Measurements from ENCODE around the gene DNAJA3. TPM values are rescaled to one million over a fixed set of nuclear protein-coding genes. Genes with fewer than 3 reads are reported as not detected.

The DNAJA3 gene
- total and polyA plus RNA-seq, 5 donors: 40.4 to 54.0 (median 48.4) TPM

GRCh38 chr16:4505356-4506147 lies 79.9 kb downstream of the DNAJA3 start:
- no peak overlapping the region for H3K27ac ChIP-seq (ENCODE audit: low read length)
- no peak overlapping the region for H3K4me3 ChIP-seq (ENCODE audit: low read length)
- ATAC-seq: no peak
- intact Hi-C loops (cut with DNase I): loop anchor here in 2 of 4 donors (5.0 kb wide), 1 partner anchor 42 kb away; no protein-coding TSS in a partner anchor
- 79% methylated on average over 13 of the region's 13 CpGs for WGBS
- no peaks in the 10 kb centered on the region for H3K27me3 ChIP-seq (ENCODE audit: control insufficient read depth, insufficient read depth)
- peak in 1 of 3 donors; percentile 72 for DNase-seq
- peaks cover 12% of the 10 kb centered on the region for H3K4me1 ChIP-seq (ENCODE audit: control insufficient read depth, insufficient read depth, low read length)
- no peaks in the 10 kb centered on the region for H3K9me3 ChIP-seq (ENCODE audit: control insufficient read depth, low read length)

Other genes with a start within 250 kb of the DNAJA3 start
- 100 to 1,000 TPM; 338 to 395 (median 359) TPM for gene SRL, start 183.8 kb upstream of the DNAJA3 start, total RNA-seq
- 255 TPM for gene SRL, start 183.8 kb upstream of the DNAJA3 start, polyA plus RNA-seq
- gene TFAP4, start 152.8 kb upstream of the DNAJA3 start, total RNA-seq: 1 to 10 TPM; 2.3 to 4.2 (median 3.5) TPM
- gene TFAP4, start 152.8 kb upstream of the DNAJA3 start, polyA plus RNA-seq: 2.1 TPM
- gene GLIS2, start 109.8 kb upstream of the DNAJA3 start, total RNA-seq: 10 to 100 TPM; 20.0 to 34.6 (median 33.1) TPM
- gene GLIS2, start 109.8 kb upstream of the DNAJA3 start, polyA plus RNA-seq: 15.2 TPM
- gene PAM16, start 74.5 kb upstream of the DNAJA3 start, total RNA-seq: 10 to 100 TPM; 57.6 to 61.9 (median 59.7) TPM
- gene PAM16, start 74.5 kb upstream of the DNAJA3 start, polyA plus RNA-seq: 131 TPM
- gene VASN, start 54.0 kb upstream of the DNAJA3 start, total RNA-seq: 10 to 100 TPM; 11.4 to 21.3 (median 13.6) TPM
- 10.7 TPM for gene VASN, start 54.0 kb upstream of the DNAJA3 start, polyA plus RNA-seq
- gene CORO7, start 9.3 kb upstream of the DNAJA3 start, total RNA-seq: 10 to 100 TPM; 13.4 to 18.1 (median 16.9) TPM
- gene CORO7, start 9.3 kb upstream of the DNAJA3 start, polyA plus RNA-seq: 9.0 TPM
- 10 to 100 TPM; 23.1 to 31.7 (median 27.1) TPM for gene NMRAL1, start 48.8 kb downstream of the DNAJA3 start, total RNA-seq
- 26.6 TPM for gene NMRAL1, start 48.8 kb downstream of the DNAJA3 start, polyA plus RNA-seq
- 100 to 1,000 TPM in 1 of 4 donors, 10 to 100 TPM in 3; 89.6 to 104 (median 93.5) TPM for gene HMOX2, start 50.5 kb downstream of the DNAJA3 start, total RNA-seq
- 109 TPM for gene HMOX2, start 50.5 kb downstream of the DNAJA3 start, polyA plus RNA-seq
- 10 to 100 TPM; 34.2 to 46.8 (median 42.9) TPM for gene CDIP1, start 112.9 kb downstream of the DNAJA3 start, total RNA-seq
- gene CDIP1, start 112.9 kb downstream of the DNAJA3 start, polyA plus RNA-seq: 36.8 TPM
- gene C16orf96, start 130.5 kb downstream of the DNAJA3 start, total RNA-seq: under 1 TPM in 3 of 4 donors, not detected in 1; 0.08 to 0.09 (median 0.08) TPM
- 0.02 TPM for gene C16orf96, start 130.5 kb downstream of the DNAJA3 start, polyA plus RNA-seq
- gene UBALD1, start 189.0 kb downstream of the DNAJA3 start, total RNA-seq: 10 to 100 TPM; 22.3 to 28.7 (median 25.7) TPM
- 30.1 TPM for gene UBALD1, start 189.0 kb downstream of the DNAJA3 start, polyA plus RNA-seq
- 10 to 100 TPM; 37.0 to 49.9 (median 41.2) TPM for gene MGRN1, start 199.0 kb downstream of the DNAJA3 start, total RNA-seq
- 22.0 TPM for gene MGRN1, start 199.0 kb downstream of the DNAJA3 start, polyA plus RNA-seq

Measured in right cardiac atrium (tissue), 5 donors.